ENCODE measurements around the gene ADAMTS8.

Gene ADAMTS8

GRCh38 chr11:130391711-130392110 lies 36.7 kb downstream of the ADAMTS8 start:
- no peak for DNase-seq

- DNase-seq = no peak
Measured at GRCh38 chr11:130390071-130390758, 38.2 kb downstream of the ADAMTS8 start.

GRCh38 chr11:130389335-130389935 lies 39.0 kb downstream of the ADAMTS8 start:
- no peak for DNase-seq

- DNase-seq = no peak
Measured at GRCh38 chr11:130388607-130389205, 39.7 kb downstream of the ADAMTS8 start.

- no peak for DNase-seq
Measured at GRCh38 chr11:130386056-130386455, 42.4 kb downstream of the ADAMTS8 start.

GRCh38 chr11:130383344-130384211 lies 44.8 kb downstream of the ADAMTS8 start:
- no peak for DNase-seq

GRCh38 chr11:130381317-130381716 lies 47.1 kb downstream of the ADAMTS8 start:
- no peak for DNase-seq

GRCh38 chr11:130380778-130381177 lies 47.6 kb downstream of the ADAMTS8 start:
- no peak for DNase-seq

- no peak for DNase-seq
Measured at GRCh38 chr11:130379276-130379675, 49.1 kb downstream of the ADAMTS8 start.

GRCh38 chr11:130370845-130371590 lies 57.4 kb downstream of the ADAMTS8 start:
- no peak for DNase-seq

- DNase-seq = no peak
Measured at GRCh38 chr11:130369713-130370112, 58.7 kb downstream of the ADAMTS8 start.

- no peak for DNase-seq
Measured at GRCh38 chr11:130369141-130369691, 59.2 kb downstream of the ADAMTS8 start.

GRCh38 chr11:130359419-130359818 lies 69.0 kb downstream of the ADAMTS8 start:
- no peak for DNase-seq

GRCh38 chr11:130358398-130358797 lies 70.0 kb downstream of the ADAMTS8 start:
- DNase-seq = no peak

All from NCI-H2171 (cell line).